HepG2 (cell line): ENCODE data around the gene LLGL1. TPM values are rescaled to one million over a fixed set of nuclear protein-coding genes. Genes with fewer than 3 reads are reported as not detected.

Source experiments
- AKAP8 ChIP-seq: sonication (generic); formaldehyde crosslinking; IDR thresholded peaks from 2 replicates; pipeline ENCODE4 v1.5.1; 2020; ENCODE audit warnings: mild to moderate bottlenecking, missing genetic modification reagents
- ATF2 ChIP-seq: sonication (generic); formaldehyde crosslinking; IDR thresholded peaks from 2 replicates; pipeline ENCODE4 v1.4.0; 2020; ENCODE audit warnings: missing genetic modification reagents
- DMAP1 ChIP-seq: IDR thresholded peaks from 2 replicates; pipeline ENCODE4 v1.6.1; 2016
- DPF2 ChIP-seq: sonication (generic); formaldehyde crosslinking; IDR thresholded peaks from 2 replicates; pipeline ENCODE4 v1.4.0; 2020; ENCODE audit warnings: mild to moderate bottlenecking, low read depth, missing genetic modification reagents, borderline replicate concordance
- FOXM1 ChIP-seq: sonication (generic); formaldehyde crosslinking; IDR thresholded peaks from 2 replicates; pipeline ENCODE4 v1.5.0; 2020; ENCODE audit warnings: missing genetic modification reagents
- MBD4 ChIP-seq: IDR thresholded peaks from 2 replicates; pipeline ENCODE4 v1.6.1; 2012; ENCODE audit warnings: low read length, inconsistent platforms, borderline replicate concordance
- MTF2 ChIP-seq: sonication (generic); formaldehyde crosslinking; IDR thresholded peaks from 2 replicates; pipeline ENCODE4 v1.5.0; 2020; ENCODE audit warnings: missing genetic modification reagents, borderline replicate concordance
- SALL1 ChIP-seq: sonication (generic); formaldehyde crosslinking; IDR thresholded peaks from 2 replicates; pipeline ENCODE4 v1.8.0; 2022; ENCODE audit warnings: mild to moderate bottlenecking, missing genetic modification reagents
- STAG1 ChIP-seq: sonication (generic); formaldehyde crosslinking; IDR thresholded peaks from 2 replicates; pipeline ENCODE4 v1.4.0; 2020; ENCODE audit warnings: missing genetic modification reagents
- U2AF2 ChIP-seq: fragments of 200-400 bp; formaldehyde crosslinking; IDR thresholded peaks from 2 replicates; pipeline ENCODE4 v1.6.1; 2017; ENCODE audit warnings: low read depth, mild to moderate bottlenecking, low read length
- ZBTB1 ChIP-seq: sonication (generic); formaldehyde crosslinking; IDR thresholded peaks from 2 replicates; pipeline ENCODE4 v1.4.0; 2020; ENCODE audit warnings: missing genetic modification reagents, borderline replicate concordance
- ZC3H13 ChIP-seq: sonication (generic); formaldehyde crosslinking; IDR thresholded peaks from 2 replicates; pipeline ENCODE4 v1.8.1; 2023; ENCODE audit warnings: mild to moderate bottlenecking, missing genetic modification reagents, moderate library complexity
- ZMYM4 ChIP-seq: sonication (generic); formaldehyde crosslinking; IDR thresholded peaks from 2 replicates; pipeline ENCODE4 v1.8.1; 2023; ENCODE audit warnings: mild to moderate bottlenecking, missing genetic modification reagents
- ZNF564 ChIP-seq: sonication (generic); formaldehyde crosslinking; IDR thresholded peaks from 2 replicates; pipeline ENCODE4 v1.8.1; 2023; ENCODE audit warnings: mild to moderate bottlenecking, missing genetic modification reagents
- ZNF605 ChIP-seq: sonication (generic); formaldehyde crosslinking; IDR thresholded peaks from 2 replicates; pipeline ENCODE4 v1.8.0; 2022; ENCODE audit warnings: mild to moderate bottlenecking, missing genetic modification reagents
- ZNF710 ChIP-seq: sonication (generic); formaldehyde crosslinking; IDR thresholded peaks from 2 replicates; pipeline ENCODE4 v1.5.0; 2020; ENCODE audit warnings: mild to moderate bottlenecking, missing genetic modification reagents, borderline replicate concordance
- ZSCAN25 ChIP-seq: sonication (generic); formaldehyde crosslinking; IDR thresholded peaks from 2 replicates; pipeline ENCODE4 v1.8.0; 2022; ENCODE audit warnings: mild to moderate bottlenecking, missing genetic modification reagents
- polyA plus RNA-seq, 8 experiments: library from polyadenylated mRNA; depleted of rRNA in 3 of 8; stranded (reverse) in 7 of 8; unstranded in 1 of 8; fragments of >200 nt; fragmentation: Illumina TruSeq in 4 of 8; extraction: Trizol in 4 of 8; gene quantifications; 2 replicates each; pipeline versions ENCODE4 v1.2.1 to v1.2.3, GENCODE V29; 2011 to 2016; ENCODE audit warnings: low read depth in 4 of 8, missing spikeins in 1 of 8, mixed read lengths in 1 of 8; ENCODE audit not compliant: insufficient read depth in 1 of 8
- total RNA-seq, 5 experiments: library from RNA; depleted of rRNA; stranded (reverse); fragments of >200 nt; fragmentation: Illumina TruSeq; extraction: Trizol; gene quantifications; 2 replicates each; pipeline ENCODE4 v1.2.3, GENCODE V29; 2016; ENCODE audit warnings: low read depth in 1 of 5
- TF ChIP-seq, protein P1 (sequence below): sonication (generic); formaldehyde crosslinking; IDR thresholded peaks from 2 replicates; pipeline ENCODE4 v1.4.0; 2020; ENCODE audit warnings: missing genetic modification reagents, mild to moderate bottlenecking, borderline replicate concordance
- TF ChIP-seq, protein P2 (sequence below): sonication (generic); formaldehyde crosslinking; IDR thresholded peaks from 2 replicates; pipeline ENCODE4 v1.8.0; 2023; ENCODE audit warnings: mild to moderate bottlenecking, missing genetic modification reagents
- TF ChIP-seq, protein P3 (sequence below): sonication (generic); formaldehyde crosslinking; IDR thresholded peaks from 2 replicates; pipeline ENCODE4 v1.8.0; 2022; ENCODE audit warnings: missing genetic modification reagents, mild to moderate bottlenecking, inconsistent platforms, borderline replicate concordance

Gene LLGL1
- total and polyA plus RNA-seq, 2 of the 13 experiments (the other 11 are each of a cell fraction or from before 2014, with no cell fraction given) = 15.0 to 15.3 TPM

GRCh38 chr17:18183334-18184142, 41.9 kb upstream of the LLGL1 start, which contains the start of gene ALKBH5 (continued):
- TF ChIP-seq, protein P1, sequence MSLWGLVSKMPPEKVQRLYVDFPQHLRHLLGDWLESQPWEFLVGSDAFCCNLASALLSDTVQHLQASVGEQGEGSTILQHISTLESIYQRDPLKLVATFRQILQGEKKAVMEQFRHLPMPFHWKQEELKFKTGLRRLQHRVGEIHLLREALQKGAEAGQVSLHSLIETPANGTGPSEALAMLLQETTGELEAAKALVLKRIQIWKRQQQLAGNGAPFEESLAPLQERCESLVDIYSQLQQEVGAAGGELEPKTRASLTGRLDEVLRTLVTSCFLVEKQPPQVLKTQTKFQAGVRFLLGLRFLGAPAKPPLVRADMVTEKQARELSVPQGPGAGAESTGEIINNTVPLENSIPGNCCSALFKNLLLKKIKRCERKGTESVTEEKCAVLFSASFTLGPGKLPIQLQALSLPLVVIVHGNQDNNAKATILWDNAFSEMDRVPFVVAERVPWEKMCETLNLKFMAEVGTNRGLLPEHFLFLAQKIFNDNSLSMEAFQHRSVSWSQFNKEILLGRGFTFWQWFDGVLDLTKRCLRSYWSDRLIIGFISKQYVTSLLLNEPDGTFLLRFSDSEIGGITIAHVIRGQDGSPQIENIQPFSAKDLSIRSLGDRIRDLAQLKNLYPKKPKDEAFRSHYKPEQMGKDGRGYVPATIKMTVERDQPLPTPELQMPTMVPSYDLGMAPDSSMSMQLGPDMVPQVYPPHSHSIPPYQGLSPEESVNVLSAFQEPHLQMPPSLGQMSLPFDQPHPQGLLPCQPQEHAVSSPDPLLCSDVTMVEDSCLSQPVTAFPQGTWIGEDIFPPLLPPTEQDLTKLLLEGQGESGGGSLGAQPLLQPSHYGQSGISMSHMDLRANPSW (CRISPR knock-in tag) = no peak; the same call in 1 of the 2 replicates
- TF ChIP-seq ZNF564 (CRISPR knock-in tag) (peak; percentile 56; the same call in 1 of the 2 replicates), FOXM1 (CRISPR knock-in tag) (no peak), DMAP1 (CRISPR knock-in tag) (peak; percentile 62; the same call in 1 of the 2 replicates), ZBTB1 (no peak), ZSCAN25 (CRISPR knock-in tag) (no peak), ZMYM4 (CRISPR knock-in tag) (peak; percentile 70), ZC3H13 (peak; percentile 22; the same call in 1 of the 2 replicates), U2AF2 (no peak), AKAP8 (no peak), ZNF710 (no peak; the same call in 1 of the 2 replicates), MBD4 (no peak), MTF2 (no peak), ZNF605 (peak; percentile 83; the same call in 1 of the 2 replicates), DPF2 (CRISPR knock-in tag) (no peak), ATF2 (CRISPR knock-in tag) (0 out of 2 replicates have a peak, but pooled peaks have one; percentile 34), SALL1 (CRISPR knock-in tag) (peak; percentile 75), STAG1 (CRISPR knock-in tag) (no peak)
- TF ChIP-seq, protein P2, sequence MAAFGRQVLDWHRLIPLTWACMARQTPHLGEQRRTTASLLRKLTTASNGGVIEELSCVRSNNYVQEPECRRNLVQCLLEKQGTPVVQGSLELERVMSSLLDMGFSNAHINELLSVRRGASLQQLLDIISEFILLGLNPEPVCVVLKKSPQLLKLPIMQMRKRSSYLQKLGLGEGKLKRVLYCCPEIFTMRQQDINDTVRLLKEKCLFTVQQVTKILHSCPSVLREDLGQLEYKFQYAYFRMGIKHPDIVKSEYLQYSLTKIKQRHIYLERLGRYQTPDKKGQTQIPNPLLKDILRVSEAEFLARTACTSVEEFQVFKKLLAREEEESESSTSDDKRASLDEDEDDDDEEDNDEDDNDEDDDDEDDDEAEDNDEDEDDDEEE (CRISPR knock-in tag) = peak; percentile 73
- TF ChIP-seq, protein P3, sequence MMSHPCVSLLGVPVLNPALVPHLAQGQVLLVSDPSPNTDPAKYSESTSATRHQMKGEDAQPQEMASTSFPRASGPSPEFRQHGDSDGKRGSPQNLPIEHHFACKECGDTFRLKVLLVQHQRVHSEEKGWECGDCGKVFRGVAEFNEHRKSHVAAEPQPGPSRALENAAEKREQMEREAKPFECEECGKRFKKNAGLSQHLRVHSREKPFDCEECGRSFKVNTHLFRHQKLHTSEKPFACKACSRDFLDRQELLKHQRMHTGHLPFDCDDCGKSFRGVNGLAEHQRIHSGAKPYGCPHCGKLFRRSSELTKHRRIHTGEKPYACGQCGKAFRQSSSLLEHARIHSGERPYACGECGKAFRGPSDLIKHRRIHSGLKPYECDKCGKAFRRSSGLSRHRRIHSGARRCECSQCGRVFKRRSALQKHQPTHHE (CRISPR knock-in tag) = peak; percentile 71; the same call in 1 of the 2 replicates
